ENCODE results near the gene SLC22A31. TPM values are rescaled to one million over a fixed set of nuclear protein-coding genes. Genes with fewer than 3 reads are reported as not detected.
"Not testable (repeated sequence)": the region's sequence is repeated elsewhere in the genome, so short reads cannot be mapped to it uniquely, and the experiment has no call there.

SLC22A31 gene
- total RNA-seq, 3 donors from 2014 or later (not counting 1 experiment from before 2014, with no cell fraction given) = 0.75 TPM; not detected in 2

DNA sequence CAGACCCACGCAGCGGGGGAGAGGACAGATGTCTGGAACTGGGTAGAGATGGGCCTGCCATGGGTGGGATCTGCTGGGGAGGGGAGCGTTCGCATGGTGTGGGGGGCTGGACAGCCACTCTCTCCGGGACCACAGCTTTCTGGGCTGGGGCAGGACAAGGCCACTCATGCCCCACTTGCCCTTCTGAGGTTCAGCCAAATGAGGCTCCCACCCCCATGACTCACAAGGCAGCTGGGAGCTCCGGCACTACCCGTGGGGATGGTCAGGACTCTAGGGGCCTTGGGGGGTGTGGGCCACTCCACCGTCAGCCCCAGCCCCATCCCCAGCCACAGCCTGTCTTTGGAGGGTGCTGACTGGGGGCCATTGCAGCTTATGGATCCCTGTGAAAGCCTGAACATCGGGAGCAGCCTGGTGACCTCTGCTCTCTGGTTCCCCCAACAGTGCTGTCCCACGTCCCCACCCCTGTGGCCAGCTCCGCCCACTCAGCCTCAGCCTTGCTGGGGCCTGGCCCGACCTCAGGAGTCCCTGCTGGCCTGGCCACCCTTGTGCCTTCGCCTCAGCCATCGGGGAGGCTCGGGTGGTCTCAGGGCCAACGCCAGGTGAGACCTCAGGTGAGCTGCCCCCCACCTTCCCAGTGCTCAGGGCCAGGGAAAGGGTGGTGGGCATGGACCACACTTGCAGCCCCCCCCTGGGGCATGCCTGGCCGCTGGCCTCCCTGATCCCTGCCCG, 33.5 kb downstream of the SLC22A31 start:
- H3K4me3 Mint-ChIP-seq = no peak overlapping the region
- H3K9me3 ChIP-seq (ENCODE audit: control insufficient read depth, insufficient read depth, low read length) = no peaks in the 10 kb centered on the region
- ATAC-seq (no peak), DNase-seq (no peak)
- peaks cover 12% of the 10 kb centered on the region for H3K27me3 ChIP-seq (ENCODE audit: control insufficient read depth, insufficient read depth, low read length)
- no peaks in the 10 kb centered on the region for H3K36me3 Mint-ChIP-seq
- no peak overlapping the region for H3K4me3 ChIP-seq (ENCODE audit: low read length)
- WGBS (ENCODE audit: insufficient coverage) = 81% methylated on average over 18 of the region's 18 CpGs
- peaks cover 7 to 8% of the 10 kb centered on the region in 2 donors for H3K4me1 Mint-ChIP-seq
- TF ChIP-seq, protein P1, sequence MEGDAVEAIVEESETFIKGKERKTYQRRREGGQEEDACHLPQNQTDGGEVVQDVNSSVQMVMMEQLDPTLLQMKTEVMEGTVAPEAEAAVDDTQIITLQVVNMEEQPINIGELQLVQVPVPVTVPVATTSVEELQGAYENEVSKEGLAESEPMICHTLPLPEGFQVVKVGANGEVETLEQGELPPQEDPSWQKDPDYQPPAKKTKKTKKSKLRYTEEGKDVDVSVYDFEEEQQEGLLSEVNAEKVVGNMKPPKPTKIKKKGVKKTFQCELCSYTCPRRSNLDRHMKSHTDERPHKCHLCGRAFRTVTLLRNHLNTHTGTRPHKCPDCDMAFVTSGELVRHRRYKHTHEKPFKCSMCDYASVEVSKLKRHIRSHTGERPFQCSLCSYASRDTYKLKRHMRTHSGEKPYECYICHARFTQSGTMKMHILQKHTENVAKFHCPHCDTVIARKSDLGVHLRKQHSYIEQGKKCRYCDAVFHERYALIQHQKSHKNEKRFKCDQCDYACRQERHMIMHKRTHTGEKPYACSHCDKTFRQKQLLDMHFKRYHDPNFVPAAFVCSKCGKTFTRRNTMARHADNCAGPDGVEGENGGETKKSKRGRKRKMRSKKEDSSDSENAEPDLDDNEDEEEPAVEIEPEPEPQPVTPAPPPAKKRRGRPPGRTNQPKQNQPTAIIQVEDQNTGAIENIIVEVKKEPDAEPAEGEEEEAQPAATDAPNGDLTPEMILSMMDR (IDR thresholded peaks at IDR 0.05) = no peak
- H3K4me1 ChIP-seq (ENCODE audit: control insufficient read depth, insufficient read depth, low read length) = peaks cover 30% of the 10 kb centered on the region
- H3K36me3 ChIP-seq (ENCODE audit: control insufficient read depth, insufficient read depth, low read length) = no peaks in the 10 kb centered on the region
- peaks cover 0 to 6% of the 10 kb centered on the region in 2 donors for H3K27me3 Mint-ChIP-seq (ENCODE audit: low read depth in 2 of 2)
- H3K9me3 Mint-ChIP-seq = no peaks in the 10 kb centered on the region
- H3K27ac ChIP-seq (ENCODE audit: low read length) = no peak overlapping the region
- intact Hi-C loops (cut with micrococcal nuclease) = loop anchor here (1.0 to 5.0 kb wide), 2 partner anchors 225 to 430 kb away; no protein-coding TSS in a partner anchor
- no peak overlapping the region for H3K27ac Mint-ChIP-seq

DNA sequence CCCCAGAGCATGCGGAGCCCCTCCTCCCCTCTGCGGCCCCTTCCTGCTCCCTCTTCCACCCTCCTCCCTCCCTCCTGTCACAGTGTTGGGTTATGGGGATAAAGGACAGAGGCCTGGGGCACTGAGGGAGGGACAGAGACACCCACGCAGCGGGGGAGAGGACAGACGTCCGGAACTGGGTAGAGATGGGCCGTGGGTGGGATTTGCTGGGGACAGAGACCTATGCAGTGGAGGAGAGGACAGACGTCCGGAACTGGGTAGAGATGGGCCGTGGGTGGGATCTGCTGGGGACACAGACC, 34.7 kb downstream of the SLC22A31 start:
- not testable (repeated sequence) for H3K4me3 ChIP-seq (ENCODE audit: low read length); H3K4me1 Mint-ChIP-seq; H3K9me3 ChIP-seq (ENCODE audit: control insufficient read depth, insufficient read depth, low read length); H3K36me3 ChIP-seq (ENCODE audit: control insufficient read depth, insufficient read depth, low read length); ATAC-seq; H3K9me3 Mint-ChIP-seq; H3K4me3 Mint-ChIP-seq; H3K27me3 Mint-ChIP-seq (ENCODE audit: low read depth in 2 of 2); DNase-seq; H3K27ac ChIP-seq (ENCODE audit: low read length); H3K36me3 Mint-ChIP-seq; H3K27ac Mint-ChIP-seq
- intact Hi-C loops (cut with micrococcal nuclease) = loop anchor here (5.0 kb wide), 1 partner anchor 223 kb away; no protein-coding TSS in a partner anchor
- 95% methylated on average over 6 of the region's 10 CpGs for WGBS (ENCODE audit: insufficient coverage)
- peaks cover 20% of the 10 kb centered on the region for H3K4me1 ChIP-seq (ENCODE audit: control insufficient read depth, insufficient read depth, low read length)
- H3K27me3 ChIP-seq (ENCODE audit: control insufficient read depth, insufficient read depth, low read length) = peaks cover 12% of the 10 kb centered on the region

DNA sequence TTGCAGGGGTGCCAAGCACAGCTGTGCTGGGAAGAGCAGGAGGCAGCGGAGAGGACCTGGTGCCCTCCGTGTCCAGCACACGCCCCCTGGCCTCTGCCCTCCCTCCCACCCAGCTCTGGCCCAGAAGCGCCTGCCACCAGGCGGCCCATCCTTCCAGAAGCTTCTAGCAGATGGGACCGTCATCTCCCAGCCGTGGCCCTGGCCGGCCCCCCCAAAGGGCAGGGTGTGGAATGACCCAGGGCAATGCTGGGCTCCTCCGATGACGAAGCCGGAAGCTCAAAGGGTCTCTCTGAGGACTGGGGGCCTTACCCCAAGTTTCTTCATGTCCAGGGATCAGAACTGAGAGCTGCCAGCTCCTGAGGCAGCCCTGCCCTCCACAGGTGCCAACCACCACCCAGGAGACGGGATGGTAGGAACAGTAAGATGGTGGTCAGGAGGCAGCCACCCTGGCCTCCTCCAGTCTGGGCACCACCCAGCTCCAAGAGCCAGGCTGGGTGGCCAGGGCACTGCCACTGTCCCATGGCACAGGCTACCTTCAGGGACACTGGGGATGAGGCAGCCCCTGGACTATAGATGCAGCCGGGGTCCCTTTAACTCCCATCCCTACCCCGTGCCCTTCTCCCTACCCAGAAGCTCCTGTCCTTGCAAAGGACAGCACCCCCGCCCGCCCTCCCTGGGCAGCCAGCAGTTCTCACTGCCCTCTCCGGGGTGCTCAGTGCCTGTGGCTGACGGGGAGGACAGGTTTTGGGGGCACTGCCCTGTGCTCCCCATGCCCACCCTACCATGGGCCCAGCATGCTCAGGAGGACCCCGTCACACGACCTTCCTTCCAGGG, 35.3 kb downstream of the SLC22A31 start:
- intact Hi-C loops (cut with micrococcal nuclease) = loop anchor here (5.0 kb wide), 1 partner anchor 223 kb away; no protein-coding TSS in a partner anchor
- TF ChIP-seq, protein P1 (IDR thresholded peaks at IDR 0.05) = no peak
- no peak for ATAC-seq
- Histone ChIP-seq H3K4me3 (ENCODE audit: low read length) (no peak overlapping the region), H3K36me3 (ENCODE audit: control insufficient read depth, insufficient read depth, low read length) (no peaks in the 10 kb centered on the region), H3K4me1 (ENCODE audit: control insufficient read depth, insufficient read depth, low read length) (peaks cover 15% of the 10 kb centered on the region), H3K27ac (ENCODE audit: low read length) (no peak overlapping the region), H3K27me3 (ENCODE audit: control insufficient read depth, insufficient read depth, low read length) (peaks cover 8% of the 10 kb centered on the region), H3K9me3 (ENCODE audit: control insufficient read depth, insufficient read depth, low read length) (no peaks in the 10 kb centered on the region)
- peaks cover 0 to 2% of the 10 kb centered on the region in 2 donors for H3K27me3 Mint-ChIP-seq (ENCODE audit: low read depth in 2 of 2)
- no peaks in the 10 kb centered on the region for H3K4me1 Mint-ChIP-seq
- no peaks in the 10 kb centered on the region for H3K9me3 Mint-ChIP-seq
- no peak overlapping the region for H3K27ac Mint-ChIP-seq
- whole genome bisulfite sequencing (ENCODE audit: insufficient coverage) = 89% methylated on average over 18 of the region's 20 CpGs
- no peak for DNase-seq
- H3K4me3 Mint-ChIP-seq = no peak overlapping the region
- no peaks in the 10 kb centered on the region for H3K36me3 Mint-ChIP-seq

DNA sequence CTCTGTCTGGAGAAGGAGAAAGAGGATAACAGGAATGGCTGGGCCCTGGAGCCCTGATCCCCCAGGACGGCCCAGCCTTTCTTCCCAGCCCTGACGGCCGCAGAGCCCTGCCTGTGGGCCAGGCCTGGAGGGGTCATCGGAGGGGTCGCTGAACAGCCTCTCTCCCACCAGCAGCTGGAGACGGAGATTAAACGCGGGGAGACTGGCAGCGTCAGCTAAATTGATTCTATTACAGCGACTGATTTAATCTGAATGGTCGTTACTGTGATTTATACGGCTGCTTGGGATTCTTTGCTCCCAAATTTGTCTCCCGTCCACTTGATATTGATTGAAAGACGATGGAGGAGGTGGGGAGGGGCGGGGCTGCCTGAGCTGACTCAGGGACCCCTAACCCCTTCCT, 35.9 kb downstream of the SLC22A31 start:
- WGBS (ENCODE audit: insufficient coverage) = 94% methylated on average over 15 of the region's 15 CpGs
- intact Hi-C loops (cut with micrococcal nuclease) = no loop called here
- Mint-ChIP-seq H3K9me3 (no peaks in the 10 kb centered on the region), H3K27me3 (ENCODE audit: low read depth in 2 of 2) (peaks cover 0 to 2% of the 10 kb centered on the region in 2 donors), H3K4me1 (no peaks in the 10 kb centered on the region), H3K4me3 (no peak overlapping the region), H3K36me3 (no peaks in the 10 kb centered on the region), H3K27ac (no peak overlapping the region)
- TF ChIP-seq, protein P1 (IDR thresholded peaks at IDR 0.05) = no peak
- Histone ChIP-seq H3K36me3 (ENCODE audit: control insufficient read depth, insufficient read depth, low read length) (no peaks in the 10 kb centered on the region), H3K4me3 (ENCODE audit: low read length) (no peak overlapping the region), H3K27ac (ENCODE audit: low read length) (no peak overlapping the region), H3K4me1 (ENCODE audit: control insufficient read depth, insufficient read depth, low read length) (peaks cover 10% of the 10 kb centered on the region), H3K9me3 (ENCODE audit: control insufficient read depth, insufficient read depth, low read length) (no peaks in the 10 kb centered on the region), H3K27me3 (ENCODE audit: control insufficient read depth, insufficient read depth, low read length) (peaks cover 2% of the 10 kb centered on the region)
- DNase-seq = no peak
- ATAC-seq = no peak
